GM10248 (cell line): ENCODE data around the gene PCSK6.
A peak's percentile ranks its signal among the peaks of the same experiment; 100 is the strongest.
"Not testable (repeated sequence)": the region's sequence is repeated elsewhere in the genome, so short reads cannot be mapped to it uniquely, and the experiment has no call there.

ENCODE experiments used
- CTCF ChIA-PET: fragments of 300-600 bp; sonication (Branson Sonifier 250); formaldehyde crosslinking; extraction: SDS; loops from one replicate; lab custom pipeline; 2021; ENCODE audit warnings: antibody characterized with exemption; lab: Yijun Ruan, JAX
- POLR2A ChIA-PET: fragments of 350-650 bp; sonication (Branson Sonifier 250); formaldehyde crosslinking; extraction: SDS; loops from one replicate; lab custom pipeline; 2020; ENCODE audit warnings: antibody characterized with exemption; lab: Yijun Ruan, JAX
- DNase-seq: peaks from one replicate; pipeline ENCODE4 v3.0.0; 2012; ENCODE audit errors: extremely low spot score
- CTCF ChIP-seq: IDR thresholded peaks from 2 replicates; pipeline ENCODE4 v1.5.1; 2012; ENCODE audit warnings: mild to moderate bottlenecking, low read depth; ENCODE audit errors: extremely low read depth, missing control alignments, control extremely low read depth

PCSK6 gene

GRCh38 chr15:101348015-101348414 is 141.5 kb downstream of the PCSK6 start:
- no peak for TF ChIP-seq CTCF
- DNase-seq = no peak
- POLR2A ChIA-PET = no interaction called here
- CTCF ChIA-PET = interaction anchor here (1.0 to 2.1 kb wide), 3 partner anchors 9 to 29 kb away, joined by 3 to 6 read pairs (median 3); no protein-coding TSS in a partner anchor

GRCh38 chr15:101347454-101347853 is 142.1 kb downstream of the PCSK6 start:
- no peak for DNase-seq
- no peak for TF ChIP-seq CTCF
- POLR2A ChIA-PET = interaction anchor here (0.6 kb wide), 1 partner anchor 95 kb away, joined by 4 read pairs; the partner anchor contains the start of gene CHSY1
- CTCF ChIA-PET = interaction anchor here (0.9 to 2.1 kb wide), 4 partner anchors 9 to 29 kb away, joined by 3 to 6 read pairs (median 3); no protein-coding TSS in a partner anchor

- no peak for DNase-seq
- ChIA-PET CTCF (interaction anchor here (0.9 to 1.2 kb wide), 3 partner anchors 13 to 23 kb away, joined by 3 to 4 read pairs (median 3); no protein-coding TSS in a partner anchor), POLR2A (interaction anchor here (0.6 kb wide), 1 partner anchor 95 kb away, joined by 4 read pairs; the partner anchor contains the start of gene CHSY1)
- TF ChIP-seq CTCF = no peak
Measured at GRCh38 chr15:101346928-101347327, 142.6 kb downstream of the PCSK6 start.

GRCh38 chr15:101342056-101342455 is 147.5 kb downstream of the PCSK6 start:
- no peak for TF ChIP-seq CTCF
- POLR2A ChIA-PET = no interaction called here
- CTCF ChIA-PET = interaction anchor here (1.5 kb wide), 1 partner anchor 20 kb away, joined by 4 read pairs; no protein-coding TSS in a partner anchor
- no peak for DNase-seq

GRCh38 chr15:101338502-101339057 is 150.9 kb downstream of the PCSK6 start:
- CTCF ChIA-PET = interaction anchor here (1.5 kb wide), 1 partner anchor 10 kb away, joined by 6 read pairs; no protein-coding TSS in a partner anchor
- POLR2A ChIA-PET = no interaction called here
- no peak for TF ChIP-seq CTCF
- DNase-seq = no peak

GRCh38 chr15:101337976-101338375 is 151.5 kb downstream of the PCSK6 start:
- POLR2A ChIA-PET = no interaction called here
- TF ChIP-seq CTCF = no peak
- CTCF ChIA-PET = interaction anchor here (1.5 kb wide), 1 partner anchor 10 kb away, joined by 6 read pairs; no protein-coding TSS in a partner anchor

GRCh38 chr15:101333907-101334789 is 155.4 kb downstream of the PCSK6 start:
- peak; percentile 63 for DNase-seq
- POLR2A ChIA-PET = not testable (repeated sequence)
- CTCF ChIA-PET = interaction anchor here (1.6 kb wide), 1 partner anchor 11 kb away, joined by 3 read pairs; no protein-coding TSS in a partner anchor

More at GRCh38 chr15:101337976-101338375, 151.5 kb downstream of the PCSK6 start:
- no peak for DNase-seq
